Type B pancreatic cell (in vitro differentiated cells): ENCODE data around the gene FLYWCH1. TPM values are rescaled to one million over a fixed set of nuclear protein-coding genes. Genes with fewer than 3 reads are reported as not detected.

Experiments
- DNase-seq: peaks from one replicate; pipeline ENCODE4 v3.0.0; 2021; ENCODE audit warnings: mixed read lengths; ENCODE audit not compliant: unreplicated experiment; ENCODE audit errors: extremely low spot score
- H3K27ac Mint-ChIP-seq: 2 replicates; pipeline ENCODE4 v1.8.0; 2021; ENCODE audit warnings: mild to moderate bottlenecking, mixed read lengths
- H3K27me3 Mint-ChIP-seq: 2 replicates; pipeline ENCODE4 v1.8.0; 2021; ENCODE audit warnings: mixed read lengths
- H3K36me3 Mint-ChIP-seq: 2 replicates; pipeline ENCODE4 v1.8.0; 2021; ENCODE audit warnings: mixed read lengths
- H3K4me1 Mint-ChIP-seq: one replicate; pipeline ENCODE4 v1.8.0; 2021; ENCODE audit warnings: mixed read lengths; ENCODE audit not compliant: unreplicated experiment
- H3K4me3 Mint-ChIP-seq: 2 replicates; pipeline ENCODE4 v1.8.0; 2021; ENCODE audit warnings: mild to moderate bottlenecking, mixed read lengths
- H3K9me3 Mint-ChIP-seq: 2 replicates; pipeline ENCODE4 v1.8.0; 2021; ENCODE audit warnings: mixed read lengths
- CTCF ChIP-seq: fragments of 200-600 bp; sonication (generic); conservative IDR thresholded peaks from 2 replicates; pipeline ENCODE4 v1.5.0; 2021; ENCODE audit warnings: antibody characterized with exemption, mild to moderate bottlenecking
- long read RNA-seq: library from polyadenylated mRNA; unstranded; transcript quantifications from one replicate; pipeline ENCODE4 v2.0.0, GENCODE V29; 2020
- total RNA-seq: library from RNA; stranded (reverse); gene quantifications from 2 replicates; pipeline ENCODE4 v1.2.1, GENCODE V29; 2021; ENCODE audit warnings: low replicate concordance

Gene FLYWCH1
- total RNA-seq = 17.8 and 28.6 TPM in 2 replicates
- long read RNA-seq, partial matches to known transcripts = 2 of 3 reads
- long read RNA-seq, other reads (novel, unspliced or antisense) = 1 of 3 reads

GRCh38 chr16:2911638-2912329, at the start of gene FLYWCH1:
Gene FLYWCH1 (plus strand): TSS chr16:2911931. CDS start chr16:2929686, 17,755 bp downstream.
- H3K9me3 Mint-ChIP-seq = no peaks in the 10 kb centered on the region
- TF ChIP-seq CTCF = no peak
- H3K4me1 Mint-ChIP-seq = peaks cover 15% of the 10 kb centered on the region
- H3K36me3 Mint-ChIP-seq = peaks cover 3% of the 10 kb centered on the region
- peak within 1 kb of the TSS; percentile 94 for H3K4me3 Mint-ChIP-seq
- H3K27ac Mint-ChIP-seq = peak within 1 kb of the TSS; percentile 93
- DNase-seq = peak; percentile 99
- peaks cover 4% of the 10 kb centered on the region for H3K27me3 Mint-ChIP-seq

- Mint-ChIP-seq H3K4me3 (no peak overlapping the region), H3K36me3 (no peaks in the 10 kb centered on the region), H3K9me3 (peaks cover 5% of the 10 kb centered on the region), H3K27ac (no peak overlapping the region), H3K4me1 (no peaks in the 10 kb centered on the region), H3K27me3 (peaks cover 43% of the 10 kb centered on the region)
- DNase-seq = no peak
- TF ChIP-seq CTCF = no peak
Observed at GRCh38 chr16:2865651-2866050, 46.1 kb upstream of the FLYWCH1 start.

GRCh38 chr16:2866431-2866830, 45.3 kb upstream of the FLYWCH1 start:
- TF ChIP-seq CTCF = no peak
- peaks cover 43% of the 10 kb centered on the region for H3K27me3 Mint-ChIP-seq
- H3K27ac Mint-ChIP-seq = no peak overlapping the region
- H3K36me3 Mint-ChIP-seq = no peaks in the 10 kb centered on the region
- H3K9me3 Mint-ChIP-seq = peaks cover under 1% of the 10 kb centered on the region
- no peaks in the 10 kb centered on the region for H3K4me1 Mint-ChIP-seq
- H3K4me3 Mint-ChIP-seq = peak overlapping the region; percentile 15
- no peak for DNase-seq

- Mint-ChIP-seq H3K4me3 (peak overlapping the region; percentile 90), H3K9me3 (no peaks in the 10 kb centered on the region), H3K27ac (peak overlapping the region; percentile 87), H3K27me3 (peaks cover 47% of the 10 kb centered on the region), H3K36me3 (no peaks in the 10 kb centered on the region), H3K4me1 (no peaks in the 10 kb centered on the region)
- DNase-seq = no peak
- TF ChIP-seq CTCF = no peak
Observed at GRCh38 chr16:2867661-2867986, 44.1 kb upstream of the FLYWCH1 start.

GRCh38 chr16:2867987-2868789, 43.5 kb upstream of the FLYWCH1 start:
- Mint-ChIP-seq H3K4me1 (no peaks in the 10 kb centered on the region), H3K27ac (peak overlapping the region; percentile 87), H3K36me3 (no peaks in the 10 kb centered on the region), H3K4me3 (peak overlapping the region; percentile 90), H3K9me3 (no peaks in the 10 kb centered on the region), H3K27me3 (peaks cover 51% of the 10 kb centered on the region)
- peak; percentile 97 for DNase-seq
- peak; percentile 100 for TF ChIP-seq CTCF
